HG02981 (cell line): ENCODE data around the gene MBOAT1.
A peak's percentile ranks its signal among the peaks of the same experiment; 100 is the strongest.

Source experiments
- ATAC-seq: cut with Tn5 transposase; IDR thresholded peaks from one replicate; pipeline ENCODE4 v1.9.1; 2021; ENCODE audit warnings: mild to moderate bottlenecking, moderate library complexity; ENCODE audit not compliant: unreplicated experiment

MBOAT1 gene

GRCh38 chr6:20112241-20112640 lies 100.0 kb downstream of the MBOAT1 start:
- ATAC-seq, result no peak

DNA sequence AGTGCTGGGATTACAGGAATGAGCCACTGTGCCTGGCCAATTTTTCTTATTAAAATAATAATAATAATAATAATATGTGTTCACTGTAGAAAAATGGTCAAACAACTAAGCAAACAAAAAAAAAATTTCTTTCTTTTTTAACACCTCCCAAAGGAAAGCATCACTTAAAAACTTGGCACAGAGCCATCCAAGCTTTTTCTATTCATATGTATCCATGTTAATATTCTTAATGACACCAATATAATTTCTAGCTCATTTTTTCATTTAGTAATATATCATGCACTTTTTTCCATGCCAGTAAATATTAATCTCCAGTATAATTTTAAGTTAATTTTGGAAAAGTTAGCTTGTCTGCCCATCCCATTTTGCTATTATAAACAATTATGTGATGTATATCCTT lies 101.8 kb downstream of the MBOAT1 start:
- ATAC-seq, result no peak

DNA sequence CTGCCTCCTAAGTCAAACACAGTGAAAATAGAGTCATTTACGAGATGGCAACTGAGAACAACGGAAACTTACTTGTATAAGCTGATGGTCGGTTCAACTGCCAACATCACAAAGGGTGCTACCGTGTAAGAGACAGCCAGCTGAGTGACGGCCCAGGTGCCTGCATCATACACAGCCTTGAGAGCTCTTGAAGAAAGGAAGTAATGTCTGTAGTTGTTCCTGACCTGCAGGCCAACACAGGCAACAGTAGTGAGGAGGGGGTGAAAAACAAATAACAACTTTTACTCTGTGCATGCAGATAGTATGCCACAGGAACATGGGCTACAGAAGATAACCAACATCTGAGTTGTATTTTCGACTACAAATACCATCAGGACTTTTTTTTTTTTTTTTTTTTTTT lies 102.7 kb downstream of the MBOAT1 start:
- ATAC-seq, result no peak

- ATAC-seq, result no peak
Measured at GRCh38 chr6:20105838-20106237, 106.4 kb downstream of the MBOAT1 start.

GRCh38 chr6:20104696-20105095 lies 107.6 kb downstream of the MBOAT1 start:
- ATAC-seq, result no peak

GRCh38 chr6:20102397-20103073 lies 109.7 kb downstream of the MBOAT1 start:
- ATAC-seq, result no peak

- ATAC-seq, result no peak
Measured at GRCh38 chr6:20099156-20099555, 113.1 kb downstream of the MBOAT1 start.

DNA sequence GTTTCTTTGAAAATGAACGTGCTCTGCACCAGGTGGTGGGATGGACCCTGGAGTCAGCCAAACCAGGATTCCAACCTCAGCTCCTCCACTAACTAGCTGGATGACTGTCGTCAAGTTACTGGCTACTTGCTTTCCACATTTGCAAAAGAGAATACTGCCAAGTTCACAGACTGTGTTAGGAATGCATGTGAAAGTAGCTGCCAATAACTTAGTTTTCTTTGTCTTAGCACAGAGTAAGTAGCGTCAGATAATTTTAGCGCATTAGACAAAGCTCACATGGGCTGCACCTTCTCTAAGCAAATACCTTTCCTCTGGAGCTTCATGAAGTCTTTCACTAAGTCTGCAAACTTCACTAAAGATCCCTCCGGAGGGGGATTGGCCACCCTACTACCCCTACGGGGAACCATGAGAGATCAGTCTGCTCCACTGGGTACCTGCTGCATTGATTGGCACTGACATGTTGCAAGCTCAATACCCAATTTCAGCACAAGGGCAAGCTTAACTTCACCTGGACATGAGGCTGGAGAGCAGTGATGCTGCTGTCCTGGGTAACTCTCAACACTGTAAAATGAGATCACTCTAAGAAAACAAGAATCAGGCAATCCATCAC lies 113.9 kb downstream of the MBOAT1 start:
- ATAC-seq, result no peak

GRCh38 chr6:20096536-20096935 lies 115.7 kb downstream of the MBOAT1 start:
- no peak for ATAC-seq

DNA sequence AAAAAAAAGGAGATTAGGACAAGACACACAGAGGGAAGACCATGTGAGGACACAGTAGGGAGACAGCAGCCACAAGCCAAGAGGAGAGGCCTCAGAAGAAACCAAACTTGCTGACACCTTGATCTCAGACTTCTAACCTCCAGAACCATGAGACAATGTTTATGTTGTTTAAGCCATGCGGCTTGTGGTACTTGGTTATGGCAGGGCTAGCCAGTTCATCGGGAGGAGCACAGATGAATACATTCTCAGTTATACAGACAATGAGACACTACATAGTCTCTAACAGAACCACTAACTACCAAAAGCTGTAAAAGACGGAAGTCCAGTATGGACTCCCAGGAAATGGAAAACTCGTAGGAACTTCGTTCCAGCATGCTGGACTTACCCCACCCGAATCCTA lies 116.8 kb downstream of the MBOAT1 start:
- ATAC-seq, result no peak

GRCh38 chr6:20092071-20092566 lies 120.2 kb downstream of the MBOAT1 start:
- ATAC-seq, result peak; percentile 54

- ATAC-seq, result no peak
Measured at GRCh38 chr6:20086992-20087391, 125.3 kb downstream of the MBOAT1 start.

GRCh38 chr6:20085817-20086216 lies 126.5 kb downstream of the MBOAT1 start:
- no peak for ATAC-seq

DNA sequence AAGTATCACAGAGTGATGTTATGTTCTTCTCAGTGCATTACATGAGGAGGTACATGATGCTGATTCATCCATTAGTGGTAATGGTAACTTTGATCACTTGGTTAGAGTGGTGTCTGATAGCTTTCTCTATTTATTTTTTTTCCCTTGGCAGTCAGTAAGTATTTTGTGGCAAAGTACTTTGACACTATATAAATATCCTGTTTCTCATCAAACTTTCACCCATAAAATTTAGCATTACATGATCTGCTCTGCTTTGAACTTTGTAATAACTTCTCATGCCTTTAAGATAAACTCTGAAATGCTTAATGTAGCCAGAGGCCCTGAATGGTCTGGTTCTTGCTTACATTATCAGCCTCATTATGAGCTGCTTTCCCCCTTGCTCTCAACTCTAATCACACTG lies 127.9 kb downstream of the MBOAT1 start:
- ATAC-seq, result no peak

- no peak for ATAC-seq
Measured at GRCh38 chr6:20071998-20072397, 140.3 kb downstream of the MBOAT1 start.

DNA sequence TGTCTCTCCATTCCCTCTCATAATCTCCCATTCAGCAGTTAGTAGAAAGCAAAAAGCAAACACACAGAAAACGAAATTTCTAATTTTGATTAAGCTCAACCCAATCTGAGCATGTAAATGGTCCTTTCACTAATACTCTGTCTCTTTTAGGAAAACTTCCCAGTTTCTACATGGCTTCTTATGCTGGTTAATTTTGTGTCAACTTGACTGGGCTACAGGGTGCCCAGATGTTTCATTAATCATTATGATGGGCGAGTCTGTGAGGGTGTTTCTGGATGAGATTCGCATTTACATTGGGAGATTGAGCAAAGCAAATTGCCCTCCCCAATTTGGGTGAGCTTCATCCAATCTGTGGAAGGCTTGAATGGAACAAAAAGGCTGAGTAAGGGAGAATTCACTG lies 142.2 kb downstream of the MBOAT1 start:
- no peak for ATAC-seq

GRCh38 chr6:20069021-20069522 lies 143.2 kb downstream of the MBOAT1 start:
- ATAC-seq, result no peak

DNA sequence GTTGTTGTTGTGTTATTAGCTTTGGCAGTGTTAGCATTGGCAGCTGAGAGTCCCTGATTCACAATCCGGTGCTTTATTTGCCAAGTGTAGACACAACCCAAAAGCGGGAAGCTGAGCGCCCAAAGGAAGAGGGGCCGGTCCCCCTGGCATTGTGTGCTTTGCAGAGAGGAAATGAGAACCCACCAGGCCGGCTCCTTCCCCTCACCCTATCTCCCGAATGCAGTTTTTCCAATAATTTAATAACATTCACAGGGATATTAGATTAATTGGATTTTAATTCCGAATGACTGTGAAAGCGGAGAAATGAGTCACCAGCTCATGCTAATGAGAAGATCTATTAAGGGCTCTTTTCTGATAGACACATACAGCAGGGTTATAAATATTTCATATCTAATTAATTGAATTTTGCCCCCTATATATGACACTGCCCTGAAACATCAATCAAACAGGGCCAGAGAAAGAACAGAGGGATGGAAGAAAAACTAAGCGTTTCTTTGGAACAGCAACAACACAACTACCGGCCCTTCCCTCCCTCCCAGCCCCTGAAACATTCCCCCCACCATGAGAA lies 143.8 kb downstream of the MBOAT1 start:
- no peak for ATAC-seq

DNA sequence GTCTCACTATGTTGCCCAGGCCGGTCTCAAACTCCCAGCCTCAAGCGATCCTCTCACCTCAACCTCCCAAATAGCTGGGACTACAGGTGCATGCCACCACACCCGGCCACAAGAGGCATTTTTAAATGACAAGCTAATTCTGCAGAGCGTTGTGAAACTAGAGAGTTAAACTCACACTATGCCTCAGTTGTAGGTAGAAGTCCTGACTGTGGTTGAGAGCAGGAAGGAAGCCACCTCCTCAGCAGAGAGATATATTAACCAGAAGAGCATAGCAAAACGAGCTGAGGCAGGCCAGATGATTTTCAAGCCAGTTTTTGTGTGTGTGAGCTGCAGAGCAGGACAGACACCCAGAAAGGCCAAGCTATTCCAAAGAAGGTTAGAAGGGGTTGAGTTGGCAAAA lies 150.3 kb downstream of the MBOAT1 start:
- peak; percentile 72 for ATAC-seq

GRCh38 chr6:20060252-20060651 lies 152.0 kb downstream of the MBOAT1 start:
- ATAC-seq, result no peak

GRCh38 chr6:20058912-20059311 lies 153.4 kb downstream of the MBOAT1 start:
- ATAC-seq, result no peak
